Measurements from ENCODE around the gene TIGD3. TPM values are rescaled to one million over a fixed set of nuclear protein-coding genes. Genes with fewer than 3 reads are reported as not detected.

Gene TIGD3
- total RNA-seq, 2 donors from 2014 or later: 0.21 to 0.45 TPM

- no peak overlapping the region for H3K4me3 Mint-ChIP-seq
- no peak for DNase-seq
- peak overlapping the region; percentile 37 for H3K27ac Mint-ChIP-seq
- no peaks in the 10 kb centered on the region for H3K27me3 Mint-ChIP-seq
- no peaks in the 10 kb centered on the region for H3K36me3 Mint-ChIP-seq (ENCODE audit: low read depth)
- peaks cover 2% of the 10 kb centered on the region for H3K4me1 Mint-ChIP-seq
- ATAC-seq: no peak
- no peaks in the 10 kb centered on the region for H3K9me3 ChIP-seq (ENCODE audit: control insufficient read depth, low read length, poor library complexity, severe bottlenecking)
Measured at GRCh38 chr11:65402790-65403189, 48.2 kb downstream of the TIGD3 start.

- H3K4me3 Mint-ChIP-seq: no peak overlapping the region
- no peaks in the 10 kb centered on the region for H3K27me3 Mint-ChIP-seq
- H3K36me3 Mint-ChIP-seq (ENCODE audit: low read depth): no peaks in the 10 kb centered on the region
- no peak for DNase-seq
- H3K27ac Mint-ChIP-seq: no peak overlapping the region
- H3K4me1 Mint-ChIP-seq: peaks cover 2% of the 10 kb centered on the region
- no peaks in the 10 kb centered on the region for H3K9me3 ChIP-seq (ENCODE audit: control insufficient read depth, low read length, poor library complexity, severe bottlenecking)
- ATAC-seq: peak; percentile 58
Measured at GRCh38 chr11:65403607-65404121, 49.1 kb downstream of the TIGD3 start.

- DNase-seq: no peak
- no peaks in the 10 kb centered on the region for H3K9me3 ChIP-seq (ENCODE audit: control insufficient read depth, low read length, poor library complexity, severe bottlenecking)
- H3K36me3 Mint-ChIP-seq (ENCODE audit: low read depth): no peaks in the 10 kb centered on the region
- no peak for ATAC-seq
- H3K4me1 Mint-ChIP-seq: peaks cover 2% of the 10 kb centered on the region
- H3K27me3 Mint-ChIP-seq: no peaks in the 10 kb centered on the region
- H3K4me3 Mint-ChIP-seq: no peak overlapping the region
- H3K27ac Mint-ChIP-seq: no peak overlapping the region
Measured at GRCh38 chr11:65404210-65404609, 49.7 kb downstream of the TIGD3 start.

DNA sequence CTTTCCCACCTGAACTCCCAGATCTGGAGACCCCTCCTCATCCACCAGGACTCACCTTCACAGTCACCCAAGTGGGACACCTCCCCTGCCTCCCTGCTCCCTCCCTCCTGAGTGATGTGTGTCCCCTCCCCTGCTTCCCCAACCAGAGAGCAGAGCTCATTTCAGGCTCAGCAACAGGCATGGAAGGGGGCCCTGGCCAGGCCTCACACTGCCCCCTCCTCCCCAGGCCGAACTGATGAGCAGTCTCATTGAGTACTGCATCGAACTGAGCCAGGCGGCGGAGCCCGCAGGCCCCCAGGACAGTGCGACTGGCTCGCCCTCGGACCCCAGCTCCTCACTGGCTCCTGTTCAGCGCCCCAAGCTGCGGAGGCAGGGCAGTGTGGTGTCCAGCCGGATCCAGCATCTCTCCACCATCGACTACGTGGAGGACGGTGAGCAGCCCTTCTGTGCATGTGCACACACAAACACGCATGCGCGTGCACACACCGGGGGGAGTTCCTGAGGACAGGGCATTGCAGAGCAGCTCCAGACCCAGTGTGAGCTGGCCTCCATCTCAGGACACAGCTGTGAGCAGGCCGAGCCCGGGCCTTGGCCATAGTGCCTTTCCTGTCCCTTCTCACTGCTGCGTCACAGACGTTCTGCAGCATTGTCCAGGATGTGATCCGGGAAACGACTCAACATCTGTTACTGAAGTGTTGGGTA is 50.2 kb downstream of the TIGD3 start:
- no peak overlapping the region for H3K27ac Mint-ChIP-seq
- H3K27me3 Mint-ChIP-seq: no peaks in the 10 kb centered on the region
- H3K4me3 Mint-ChIP-seq: no peak overlapping the region
- H3K4me1 Mint-ChIP-seq: peaks cover 2% of the 10 kb centered on the region
- DNase-seq (no peak), ATAC-seq (no peak)
- H3K9me3 ChIP-seq (ENCODE audit: control insufficient read depth, low read length, poor library complexity, severe bottlenecking): no peaks in the 10 kb centered on the region
- H3K36me3 Mint-ChIP-seq (ENCODE audit: low read depth): no peaks in the 10 kb centered on the region

Other genes starting within 250 kb of the TIGD3 start
- gene TM7SF2, start 242.9 kb upstream of the TIGD3 start, total RNA-seq: 10 to 100 TPM; 15.2 to 18.5 TPM
- 1 to 10 TPM; 7.5 to 8.7 TPM for gene ZNHIT2, start 237.1 kb upstream of the TIGD3 start, total RNA-seq
- 1,000 to 10,000 TPM; 1,401 to 1,408 TPM for gene FAU, start 232.6 kb upstream of the TIGD3 start, total RNA-seq
- 10 to 100 TPM; 42.8 to 44.8 TPM for gene MRPL49, start 232.4 kb upstream of the TIGD3 start, total RNA-seq
- gene SYVN1, start 220.2 kb upstream of the TIGD3 start, total RNA-seq: 10 to 100 TPM; 80.6 to 81.1 TPM
- under 1 TPM in 1 of 2 donors, not detected in 1; 0.68 TPM for gene SPDYC, start 184.5 kb upstream of the TIGD3 start, total RNA-seq
- gene CAPN1, start 172.8 kb upstream of the TIGD3 start, total RNA-seq: 100 to 1,000 TPM; 154 to 190 TPM
- 10 to 100 TPM; 13.0 to 15.4 TPM for gene POLA2, start 92.8 kb upstream of the TIGD3 start, total RNA-seq
- gene CDC42EP2, start 39.9 kb upstream of the TIGD3 start, total RNA-seq: under 1 TPM in 1 of 2 donors, not detected in 1; 0.55 TPM
- gene DPF2, start 20.9 kb upstream of the TIGD3 start, total RNA-seq: 10 to 100 TPM; 49.1 to 62.6 TPM
- gene SLC25A45, start 27.9 kb downstream of the TIGD3 start, total RNA-seq: 10 to 100 TPM; 57.7 to 61.6 TPM
- gene FRMD8, start 31.9 kb downstream of the TIGD3 start, total RNA-seq: 10 to 100 TPM; 29.2 to 37.5 TPM
- gene NEAT1, start 68.0 kb downstream of the TIGD3 start, total RNA-seq: 100 to 1,000 TPM; 554 to 555 TPM
- over 10,000 TPM; 25,853 to 29,025 TPM for gene MALAT1, start 144.3 kb downstream of the TIGD3 start, total RNA-seq
- gene SCYL1, start 170.3 kb downstream of the TIGD3 start, total RNA-seq: 10 to 100 TPM; 56.6 to 61.7 TPM
- 100 to 1,000 TPM; 123 to 187 TPM for gene LTBP3, start 203.6 kb downstream of the TIGD3 start, total RNA-seq
- gene ZNRD2, start 215.7 kb downstream of the TIGD3 start, total RNA-seq: 10 to 100 TPM; 30.3 to 39.0 TPM
- gene FAM89B, start 217.8 kb downstream of the TIGD3 start, total RNA-seq: 10 to 100 TPM; 41.2 to 44.4 TPM
- gene EHBP1L1, start 221.3 kb downstream of the TIGD3 start, total RNA-seq: 100 to 1,000 TPM; 123 to 152 TPM
- 1 to 10 TPM; 4.7 to 5.7 TPM for gene KCNK7, start 241.0 kb downstream of the TIGD3 start, total RNA-seq

Measured in T-helper 17 cell (primary cell).